Activated gamma-delta T cell treated with anti-CD3 and anti-CD28 coated beads, Interleukin-2, amount 50 U/mL, for 16 hours (primary cell): Measurements from ENCODE around the gene VARS2.

Experiments
- DNase-seq: peaks from one replicate; pipeline ENCODE4 v3.0.0-alpha.2; 2020; ENCODE audit warnings: low read depth

VARS2 gene

DNA sequence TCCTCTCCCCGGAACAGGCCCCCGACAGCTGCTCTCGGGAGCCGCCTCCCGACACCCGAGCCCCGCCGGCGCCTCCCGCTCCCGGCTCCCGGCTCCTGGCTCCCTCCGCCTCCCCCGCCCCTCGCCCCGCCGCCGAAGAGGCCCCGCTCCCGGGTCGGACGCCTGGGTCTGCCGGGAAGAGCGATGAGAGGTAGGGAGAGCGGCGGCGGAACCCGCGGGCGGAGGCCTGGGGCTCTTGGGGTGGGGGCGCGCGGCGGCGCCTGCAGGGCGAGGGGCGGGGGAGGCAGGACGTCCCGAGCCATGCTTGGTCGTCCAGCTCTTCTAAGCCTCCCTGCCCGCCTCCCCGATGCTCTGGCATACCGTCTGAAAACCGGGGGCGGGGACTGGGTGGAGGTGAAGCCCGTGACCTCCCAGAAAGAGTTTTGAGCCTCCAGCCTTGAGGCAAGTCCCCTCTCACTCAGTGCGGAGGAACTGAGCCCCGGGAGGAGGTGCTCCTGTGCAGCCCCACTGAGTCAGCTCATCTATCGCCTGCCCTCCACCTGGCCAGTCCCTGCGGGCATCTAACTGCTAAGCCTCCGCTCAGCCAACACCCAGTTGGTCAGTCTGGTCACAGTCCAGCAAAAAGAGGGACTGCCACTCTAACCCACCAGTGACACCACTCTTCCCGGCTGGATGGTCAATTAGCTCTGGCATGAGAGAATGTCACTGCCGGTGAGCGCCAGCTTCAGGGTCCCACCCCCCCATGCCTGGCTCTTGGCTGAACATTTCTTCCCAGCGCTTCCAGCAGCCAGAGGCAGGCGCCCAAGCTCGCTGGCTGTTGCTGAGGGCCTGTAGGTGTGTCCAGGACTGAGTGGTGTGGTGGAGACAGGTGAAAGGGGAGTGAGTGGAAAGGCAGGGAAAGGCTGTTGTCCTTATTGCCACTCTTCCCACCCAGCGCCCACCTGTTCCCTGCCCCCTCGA lies 29.2 kb upstream of the VARS2 start:
- no peak for DNase-seq

DNA sequence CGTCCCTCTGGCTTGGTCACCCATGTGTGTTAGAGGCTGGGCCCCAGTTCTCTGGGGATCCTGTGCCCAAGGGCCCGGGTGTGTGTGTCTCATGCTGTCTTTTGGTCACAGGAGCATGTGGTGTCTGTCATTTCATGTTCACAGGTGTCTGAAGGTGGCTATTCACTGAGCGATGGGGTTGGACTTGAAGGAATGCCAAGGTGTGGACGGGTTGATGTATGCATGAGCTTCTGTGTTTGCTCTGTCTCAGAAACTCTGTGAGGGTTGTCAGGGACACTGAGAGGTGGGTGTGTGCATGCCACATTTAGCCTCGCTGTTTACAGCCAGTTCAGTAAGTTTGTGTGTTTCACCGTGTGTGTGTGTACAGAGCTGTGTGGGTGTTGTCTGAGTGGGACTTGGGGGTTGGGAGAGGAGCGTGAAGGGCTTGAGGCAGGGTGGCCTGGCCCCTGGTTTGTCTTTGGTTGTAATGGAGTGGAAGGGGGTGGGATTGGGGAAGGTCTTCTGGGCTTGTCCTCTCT lies 28.5 kb upstream of the VARS2 start:
- DNase-seq, result no peak

DNA sequence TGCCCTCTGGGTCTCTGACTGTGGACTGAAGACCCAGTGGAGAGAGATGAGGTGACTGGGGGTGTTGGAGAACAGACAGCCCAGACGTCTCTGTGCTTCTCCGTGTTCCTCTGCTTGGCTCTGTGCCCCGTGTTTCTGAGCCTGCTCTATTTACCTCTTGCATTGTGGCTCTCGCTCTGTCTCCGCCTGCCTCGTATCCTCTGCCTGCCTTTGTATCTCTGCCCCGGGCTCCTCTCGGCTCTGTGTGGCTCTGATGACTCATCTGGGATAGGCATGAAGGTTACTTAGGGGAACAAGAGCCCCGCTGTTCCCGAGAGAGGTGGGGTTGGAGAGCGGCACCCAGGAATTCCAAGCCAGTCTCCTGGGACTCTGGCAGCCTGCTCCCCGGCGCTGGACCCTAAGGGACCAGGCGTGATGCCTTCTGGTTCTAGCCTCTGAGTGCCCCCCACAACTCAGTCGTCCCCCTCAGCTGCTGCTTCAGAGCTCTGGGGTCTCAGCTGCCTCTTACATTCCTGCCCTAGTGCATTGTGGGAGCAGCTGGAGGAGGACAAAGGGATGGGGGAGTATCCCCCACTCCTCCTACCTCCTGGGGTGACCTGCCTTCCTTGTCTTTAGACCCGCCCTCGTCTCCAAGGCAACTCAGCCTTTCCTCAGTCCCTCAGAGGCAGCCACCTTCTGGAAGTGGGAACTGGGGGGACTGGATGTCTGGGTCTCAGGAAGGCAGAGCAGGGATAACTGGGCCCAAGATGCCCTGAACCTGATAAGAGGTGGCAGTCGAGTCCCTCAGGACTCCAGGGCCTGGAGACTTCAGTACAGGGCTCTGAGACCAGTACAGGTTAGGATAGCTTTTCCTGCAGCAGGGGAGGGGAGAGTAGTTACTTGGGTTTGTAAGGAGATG lies 27.8 kb upstream of the VARS2 start:
- no peak for DNase-seq

DNA sequence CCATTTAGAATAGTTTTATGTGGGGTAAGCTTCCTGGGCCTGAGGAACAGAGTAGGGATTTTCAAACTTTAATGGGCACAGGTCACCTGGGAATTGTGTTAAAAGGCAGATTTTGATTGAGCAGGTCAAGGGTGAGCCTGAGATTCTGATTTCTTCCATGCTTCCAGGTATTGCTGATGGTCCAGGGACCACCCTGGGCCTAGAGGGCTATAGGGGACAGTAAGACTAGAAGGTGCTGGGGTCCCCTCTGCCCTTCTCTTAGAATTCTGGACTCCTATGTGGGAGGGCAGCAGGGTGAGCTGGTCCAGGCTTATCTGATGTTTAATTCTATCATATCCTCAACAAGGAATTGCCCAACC lies 27.2 kb upstream of the VARS2 start:
- DNase-seq, result no peak

DNA sequence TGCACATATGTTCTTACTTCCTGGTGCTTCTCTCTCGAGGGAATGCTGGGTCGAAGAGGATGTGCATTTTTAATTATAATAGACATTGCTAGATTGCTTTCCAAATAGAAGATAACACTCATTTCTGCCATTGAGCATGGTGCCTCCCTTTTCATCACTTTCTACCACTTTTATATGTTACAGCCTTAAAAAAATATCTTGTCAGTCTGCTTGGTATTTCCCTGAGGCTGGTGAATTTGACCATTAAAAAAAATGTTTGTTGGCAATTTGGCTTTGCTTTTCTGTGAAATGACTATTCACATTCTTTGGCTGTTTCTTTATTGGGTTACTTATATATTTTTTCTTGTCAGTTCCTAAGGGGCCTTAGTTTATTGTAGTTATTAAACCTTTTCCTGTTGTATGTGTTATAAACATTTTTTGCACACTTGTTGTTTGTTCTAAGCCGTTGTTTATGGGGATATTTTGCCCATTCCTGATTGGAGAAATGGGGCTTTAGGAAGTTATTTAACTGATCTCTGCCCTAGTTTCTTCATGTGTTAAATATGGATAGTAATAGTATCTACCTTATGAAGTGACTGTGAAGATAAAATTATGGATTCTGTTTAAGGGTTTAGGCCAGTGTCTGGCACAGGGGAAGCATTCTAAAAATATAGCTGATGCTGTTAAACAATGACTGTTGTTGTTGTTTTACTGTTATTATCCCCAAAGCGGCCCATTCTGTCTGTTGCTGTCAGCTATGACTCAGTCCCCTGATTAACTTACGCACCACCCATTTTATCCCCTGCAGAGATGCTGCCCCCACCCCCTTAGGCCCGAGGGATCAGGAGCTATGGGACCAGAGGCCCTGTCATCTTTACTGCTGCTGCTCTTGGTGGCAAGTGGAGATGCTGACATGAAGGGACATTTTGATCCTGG lies 25.9 kb upstream of the VARS2 start:
- no peak for DNase-seq

DNA sequence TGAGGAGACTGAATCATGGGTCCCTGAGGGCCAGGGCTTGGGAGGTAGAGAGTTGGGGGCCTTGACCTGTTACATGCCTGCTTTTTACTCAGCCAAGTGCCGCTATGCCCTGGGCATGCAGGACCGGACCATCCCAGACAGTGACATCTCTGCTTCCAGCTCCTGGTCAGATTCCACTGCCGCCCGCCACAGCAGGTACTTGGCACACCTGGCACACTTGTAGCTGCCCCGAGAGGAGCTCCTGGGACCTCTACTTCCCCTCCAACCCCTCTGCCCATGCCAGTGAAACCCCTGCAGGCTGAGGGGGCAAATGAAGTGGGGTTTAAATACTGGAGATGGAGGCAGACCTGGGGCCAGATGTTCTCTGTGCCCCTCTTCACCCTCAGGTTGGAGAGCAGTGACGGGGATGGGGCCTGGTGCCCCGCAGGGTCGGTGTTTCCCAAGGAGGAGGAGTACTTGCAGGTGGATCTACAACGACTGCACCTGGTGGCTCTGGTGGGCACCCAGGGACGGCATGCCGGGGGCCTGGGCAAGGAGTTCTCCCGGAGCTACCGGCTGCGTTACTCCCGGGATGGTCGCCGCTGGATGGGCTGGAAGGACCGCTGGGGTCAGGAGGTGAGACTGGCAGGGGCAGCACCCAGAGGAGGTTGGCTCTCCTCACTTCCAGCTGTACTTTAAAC lies 25.1 kb upstream of the VARS2 start:
- DNase-seq, result no peak

DNA sequence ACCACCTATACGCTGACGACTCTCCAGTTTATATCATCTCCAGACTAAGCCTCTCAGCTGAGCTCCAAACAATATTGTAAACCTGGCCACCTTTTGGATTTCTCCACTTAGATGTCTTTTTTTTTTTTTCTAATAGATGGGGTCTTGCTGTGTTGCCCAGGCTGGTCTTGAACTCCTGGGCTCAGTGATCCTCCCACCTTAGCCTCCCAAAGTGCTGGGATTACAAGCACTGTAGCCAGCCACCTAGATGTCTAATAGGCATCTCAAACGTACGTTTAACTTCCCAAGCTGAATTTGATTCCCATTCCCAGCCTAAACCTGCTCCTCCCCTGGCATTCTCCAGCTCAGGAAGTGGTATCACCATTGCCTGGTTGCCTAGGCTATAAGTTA lies 24.5 kb upstream of the VARS2 start:
- DNase-seq, result no peak

DNA sequence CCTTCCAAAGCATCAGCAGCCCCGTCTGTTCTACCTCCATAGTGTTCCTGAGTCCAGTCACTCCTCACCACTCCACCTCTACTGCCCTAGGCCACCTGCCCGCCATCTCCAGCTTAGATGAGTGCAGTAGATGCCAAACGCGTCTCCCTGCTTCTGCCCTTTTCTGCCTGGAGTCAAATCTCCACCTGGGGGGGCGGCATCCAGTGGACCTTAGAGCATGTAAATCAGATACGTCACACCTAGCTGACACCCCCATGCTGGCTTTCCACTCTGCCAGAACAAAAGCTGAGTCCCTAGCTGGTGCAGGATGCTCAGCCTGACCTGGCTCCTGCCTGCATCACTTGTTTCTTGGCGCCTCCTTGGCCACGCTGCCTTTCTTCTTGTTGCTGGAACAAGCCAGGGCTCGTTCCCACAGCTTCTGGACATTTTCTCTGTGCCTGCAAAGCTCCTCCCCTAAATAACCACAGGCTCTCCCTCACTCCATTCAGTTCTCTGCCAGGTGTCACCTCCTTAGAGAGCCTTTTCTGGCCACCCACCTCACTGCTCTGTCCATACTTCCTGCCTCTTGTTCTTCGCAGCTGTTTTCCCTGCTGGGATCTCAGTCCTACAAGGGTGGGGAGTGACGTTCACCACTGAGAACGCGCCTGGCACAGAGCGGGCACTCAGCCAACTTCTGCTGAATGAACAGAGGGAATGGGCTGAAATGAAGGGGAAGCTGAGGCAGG lies 24.0 kb upstream of the VARS2 start:
- no peak for DNase-seq

DNA sequence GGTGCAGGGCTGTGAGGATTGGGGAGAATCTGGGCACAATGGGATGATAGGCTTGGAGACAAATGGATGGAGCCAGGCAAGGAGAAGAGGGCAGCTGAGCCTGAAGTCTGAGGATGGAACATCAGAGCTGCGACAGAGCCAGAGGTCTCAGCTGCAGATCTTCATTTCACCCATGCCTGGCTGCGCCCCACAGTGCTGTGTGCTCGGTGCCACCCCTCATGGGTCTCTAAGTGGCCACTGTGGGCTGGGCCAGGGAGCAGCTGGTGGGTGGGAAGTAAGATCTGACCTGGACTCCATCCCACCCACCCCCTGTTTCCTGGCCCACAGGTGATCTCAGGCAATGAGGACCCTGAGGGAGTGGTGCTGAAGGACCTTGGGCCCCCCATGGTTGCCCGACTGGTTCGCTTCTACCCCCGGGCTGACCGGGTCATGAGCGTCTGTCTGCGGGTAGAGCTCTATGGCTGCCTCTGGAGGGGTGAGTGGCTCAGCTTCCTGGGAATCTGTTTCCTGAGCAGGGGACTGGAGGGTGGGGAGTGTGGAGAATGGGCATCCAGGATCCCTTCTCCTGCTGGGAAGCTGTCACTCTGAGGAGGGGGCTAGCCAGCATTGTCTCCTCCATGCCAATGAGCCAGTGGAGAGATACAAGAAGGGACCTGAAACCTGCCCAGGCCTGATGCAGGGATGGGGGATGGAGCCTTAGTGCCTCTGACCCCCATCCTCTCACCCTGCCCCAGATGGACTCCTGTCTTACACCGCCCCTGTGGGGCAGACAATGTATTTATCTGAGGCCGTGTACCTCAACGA lies 23.2 kb upstream of the VARS2 start:
- no peak for DNase-seq

DNA sequence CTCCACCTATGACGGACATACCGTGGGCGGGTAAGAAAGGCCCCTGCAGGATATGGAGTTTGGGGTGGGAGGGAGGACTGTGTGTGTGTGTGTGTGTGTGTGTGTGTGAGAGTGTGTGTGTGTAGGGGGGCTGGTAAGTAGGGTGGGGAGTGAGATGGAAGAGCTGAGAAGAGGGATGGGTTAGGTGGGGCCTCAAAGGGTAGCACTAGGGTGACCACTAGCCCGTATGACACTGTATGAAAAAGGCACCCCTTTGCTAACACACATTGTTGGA lies 22.7 kb upstream of the VARS2 start:
- DNase-seq, result no peak

DNA sequence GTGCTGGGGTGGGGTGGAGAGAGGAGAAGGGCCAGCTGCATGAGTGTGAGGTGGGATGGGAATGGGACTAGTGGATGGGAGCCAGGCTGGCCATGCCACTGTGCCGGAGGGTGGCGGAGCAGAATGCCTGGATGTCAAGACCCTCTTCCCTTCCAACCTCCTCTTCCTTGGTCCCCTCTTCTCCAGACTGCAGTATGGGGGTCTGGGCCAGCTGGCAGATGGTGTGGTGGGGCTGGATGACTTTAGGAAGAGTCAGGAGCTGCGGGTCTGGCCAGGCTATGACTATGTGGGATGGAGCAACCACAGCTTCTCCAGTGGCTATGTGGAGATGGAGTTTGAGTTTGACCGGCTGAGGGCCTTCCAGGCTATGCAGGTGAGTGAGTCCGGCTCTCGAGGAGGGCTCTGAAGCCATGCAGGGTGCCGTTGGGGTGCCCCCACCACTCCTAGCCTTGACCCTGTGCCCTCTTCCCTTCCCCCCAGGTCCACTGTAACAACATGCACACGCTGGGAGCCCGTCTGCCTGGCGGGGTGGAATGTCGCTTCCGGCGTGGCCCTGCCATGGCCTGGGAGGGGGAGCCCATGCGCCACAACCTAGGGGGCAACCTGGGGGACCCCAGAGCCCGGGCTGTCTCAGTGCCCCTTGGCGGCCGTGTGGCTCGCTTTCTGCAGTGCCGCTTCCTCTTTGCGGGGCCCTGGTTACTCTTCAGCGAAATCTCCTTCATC lies 22.1 kb upstream of the VARS2 start:
- no peak for DNase-seq

DNA sequence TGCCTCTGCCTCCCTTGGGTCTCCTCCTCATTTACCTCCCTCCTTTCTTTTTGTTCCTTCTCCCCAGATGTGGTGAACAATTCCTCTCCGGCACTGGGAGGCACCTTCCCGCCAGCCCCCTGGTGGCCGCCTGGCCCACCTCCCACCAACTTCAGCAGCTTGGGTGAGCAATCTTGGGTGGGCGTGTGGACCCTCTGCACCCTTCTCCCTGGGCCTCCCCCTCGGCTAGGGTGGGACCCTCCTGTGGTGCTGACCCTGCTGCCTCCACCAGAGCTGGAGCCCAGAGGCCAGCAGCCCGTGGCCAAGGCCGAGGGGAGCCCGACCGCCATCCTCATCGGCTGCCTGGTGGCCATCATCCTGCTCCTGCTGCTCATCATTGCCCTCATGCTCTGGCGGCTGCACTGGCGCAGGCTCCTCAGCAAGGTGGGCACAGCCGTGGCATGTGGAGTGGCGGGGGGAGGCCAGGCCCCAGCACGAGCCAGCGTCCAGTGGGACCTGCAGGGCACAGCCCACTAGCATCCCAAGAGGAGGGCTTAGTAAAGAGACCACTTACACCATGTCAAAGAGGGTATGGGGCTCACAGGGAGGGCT lies 20.9 kb upstream of the VARS2 start:
- DNase-seq, result no peak

DNA sequence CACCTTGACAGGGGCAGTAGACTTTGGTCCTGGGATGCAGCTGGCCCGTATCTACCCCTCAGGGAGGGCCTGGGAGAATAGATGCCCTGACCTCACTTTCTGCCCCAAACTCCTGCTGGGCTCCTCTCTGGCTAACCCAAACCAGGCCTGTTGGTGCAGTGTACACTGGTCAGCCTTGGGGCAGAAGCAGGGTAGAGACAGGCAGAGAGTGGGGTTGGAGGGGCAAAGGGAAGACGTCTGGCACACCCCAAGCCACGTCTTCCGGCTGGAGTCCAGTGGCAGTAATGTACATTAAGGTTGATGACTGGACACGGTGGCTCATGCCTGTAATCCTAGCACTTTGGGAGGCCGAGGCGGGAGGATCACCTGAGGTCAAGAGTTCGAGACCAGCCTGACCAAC lies 20.4 kb upstream of the VARS2 start:
- no peak for DNase-seq

DNA sequence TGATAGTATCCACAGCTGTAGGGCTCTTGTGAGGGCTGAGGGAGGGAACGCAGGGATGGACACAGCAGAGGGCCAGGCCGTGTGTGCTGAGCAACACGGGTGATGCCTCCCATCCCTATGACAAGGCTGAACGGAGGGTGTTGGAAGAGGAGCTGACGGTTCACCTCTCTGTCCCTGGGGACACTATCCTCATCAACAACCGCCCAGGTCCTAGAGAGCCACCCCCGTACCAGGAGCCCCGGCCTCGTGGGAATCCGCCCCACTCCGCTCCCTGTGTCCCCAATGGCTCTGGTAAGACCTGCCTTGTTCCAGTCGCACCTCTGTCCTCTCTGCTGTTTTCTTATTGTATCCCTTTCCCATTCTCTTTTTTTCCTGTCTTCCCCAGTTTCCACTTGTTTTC lies 19.7 kb upstream of the VARS2 start:
- no peak for DNase-seq

DNA sequence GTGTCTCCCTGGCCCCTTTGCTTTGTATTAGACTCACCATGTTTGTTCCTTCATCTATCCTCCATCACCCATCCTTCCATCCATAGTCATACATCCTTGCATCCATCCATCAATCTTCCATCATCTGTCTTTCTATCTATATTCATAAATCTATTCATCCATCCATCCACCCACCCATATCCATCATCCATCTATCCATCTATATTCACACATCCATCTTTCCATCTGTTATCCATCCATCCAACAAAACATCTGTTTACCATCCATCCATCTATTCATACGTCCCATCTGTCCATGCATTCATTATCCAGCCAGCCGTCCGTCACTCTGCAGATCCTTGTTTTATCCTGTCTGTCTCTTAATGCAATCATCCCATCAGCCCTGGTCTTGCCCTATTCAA lies 19.1 kb upstream of the VARS2 start:
- no peak for DNase-seq

DNA sequence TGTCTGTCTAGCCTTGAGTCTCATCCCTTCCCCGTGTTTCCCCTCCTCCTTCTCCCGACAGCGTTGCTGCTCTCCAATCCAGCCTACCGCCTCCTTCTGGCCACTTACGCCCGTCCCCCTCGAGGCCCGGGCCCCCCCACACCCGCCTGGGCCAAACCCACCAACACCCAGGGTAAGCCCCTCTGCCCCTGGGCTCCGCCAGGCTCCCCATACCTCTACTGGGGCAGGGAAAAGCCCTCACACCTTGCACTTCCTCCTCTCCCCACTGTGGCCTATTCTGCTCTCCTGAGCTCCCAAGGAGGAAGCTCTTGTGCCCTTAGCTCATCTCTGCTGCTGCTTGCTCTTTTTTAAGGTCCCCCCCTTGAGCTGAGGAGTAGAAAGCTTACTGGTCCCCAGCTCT lies 18.7 kb upstream of the VARS2 start:
- DNase-seq, result no peak

DNA sequence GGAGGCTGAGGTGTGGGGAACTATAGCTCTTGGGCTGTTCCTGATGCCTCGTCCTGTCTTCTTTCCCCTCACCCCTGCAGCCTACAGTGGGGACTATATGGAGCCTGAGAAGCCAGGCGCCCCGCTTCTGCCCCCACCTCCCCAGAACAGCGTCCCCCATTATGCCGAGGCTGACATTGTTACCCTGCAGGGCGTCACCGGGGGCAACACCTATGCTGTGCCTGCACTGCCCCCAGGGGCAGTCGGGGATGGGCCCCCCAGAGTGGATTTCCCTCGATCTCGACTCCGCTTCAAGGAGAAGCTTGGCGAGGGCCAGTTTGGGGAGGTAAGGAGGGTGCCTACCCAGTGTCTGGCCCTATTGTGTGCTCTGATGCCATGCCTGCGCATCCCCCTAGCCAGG lies 17.5 kb upstream of the VARS2 start:
- DNase-seq, result no peak

DNA sequence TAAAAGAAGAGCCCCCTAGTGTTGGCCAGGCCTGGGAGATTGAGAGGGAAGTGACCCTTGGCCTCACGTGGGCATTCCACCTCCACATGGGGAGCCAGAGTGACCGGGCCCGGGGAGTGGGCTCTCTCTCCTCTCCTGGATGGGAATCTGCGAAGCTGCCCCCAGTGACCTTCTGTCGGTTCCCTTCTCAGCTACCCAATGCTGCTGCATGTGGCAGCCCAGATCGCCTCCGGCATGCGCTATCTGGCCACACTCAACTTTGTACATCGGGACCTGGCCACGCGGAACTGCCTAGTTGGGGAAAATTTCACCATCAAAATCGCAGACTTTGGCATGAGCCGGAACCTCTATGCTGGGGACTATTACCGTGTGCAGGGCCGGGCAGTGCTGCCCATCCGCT lies 16.2 kb upstream of the VARS2 start:
- DNase-seq, result no peak

DNA sequence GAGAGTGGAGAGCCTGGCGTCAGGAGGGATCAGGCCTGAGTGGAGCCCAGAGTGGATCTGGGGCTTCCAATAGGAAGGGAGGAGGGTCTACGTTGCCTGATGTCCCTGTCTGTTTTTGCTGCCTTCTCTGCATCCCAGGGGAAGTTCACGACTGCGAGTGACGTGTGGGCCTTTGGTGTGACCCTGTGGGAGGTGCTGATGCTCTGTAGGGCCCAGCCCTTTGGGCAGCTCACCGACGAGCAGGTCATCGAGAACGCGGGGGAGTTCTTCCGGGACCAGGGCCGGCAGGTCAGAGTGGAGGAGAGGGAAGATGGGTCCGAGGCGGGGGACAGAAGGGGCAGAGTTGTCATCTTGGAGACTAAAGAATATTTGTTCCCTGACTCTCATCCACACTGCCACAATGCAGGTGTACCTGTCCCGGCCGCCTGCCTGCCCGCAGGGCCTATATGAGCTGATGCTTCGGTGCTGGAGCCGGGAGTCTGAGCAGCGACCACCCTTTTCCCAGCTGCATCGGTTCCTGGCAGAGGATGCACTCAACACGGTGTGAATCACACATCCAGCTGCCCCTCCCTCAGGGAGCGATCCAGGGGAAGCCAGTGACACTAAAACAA lies 15.2 kb upstream of the VARS2 start:
- DNase-seq, result no peak
